Stomach (tissue), 9 donors: ENCODE data around the gene CD2BP2. TPM values are rescaled to one million over a fixed set of nuclear protein-coding genes. Genes with fewer than 3 reads are reported as not detected.
"Not testable (repeated sequence)": the region's sequence is repeated elsewhere in the genome, so short reads cannot be mapped to it uniquely, and the experiment has no call there.

ENCODE experiments used
- DNase-seq, 2 donors: peaks; one replicate each; pipeline versions ENCODE4 v3.0.0 to v3.0.0-alpha.2; 2013 to 2019
- H3K27ac ChIP-seq, 5 donors: fragments of 200-600 bp in 4 of 5; sonication (generic) in 4 of 5; one replicate each; pipeline ENCODE4 v1.5.1; 2013 to 2019; ENCODE audit warnings: mild to moderate bottlenecking in 1 of 5, moderate library complexity in 1 of 5
- H3K27me3 ChIP-seq, 3 donors: fragments of 200-600 bp; sonication (generic); one replicate each; pipeline ENCODE4 v1.5.1; 2017 to 2019; ENCODE audit warnings: mixed run types in 1 of 3
- H3K36me3 ChIP-seq, 4 donors: fragments of 200-600 bp; sonication (generic); 1 replicate in 3 of 4; 2 replicates in 1 of 4; pipeline ENCODE4 v1.5.1; 2016 to 2019
- H3K4me1 ChIP-seq, 4 donors: fragments of 200-600 bp; sonication (generic); one replicate each; pipeline ENCODE4 v1.5.1; 2016 to 2019
- H3K4me3 ChIP-seq, 4 donors: fragments of 200-600 bp; sonication (generic) in 3 of 4; one replicate each; pipeline ENCODE4 v1.5.1; 2016 to 2019; ENCODE audit warnings: mild to moderate bottlenecking in 1 of 4
- H3K9me3 ChIP-seq, 4 donors: fragments of 200-600 bp; sonication (generic); one replicate each; pipeline ENCODE4 v1.5.1; 2016 to 2019
- EP300 ChIP-seq: sonication (generic); formaldehyde crosslinking; IDR thresholded peaks from one replicate; pipeline ENCODE4 v1.6.1; 2017; ENCODE audit warnings: antibody characterized with exemption
- POLR2A ChIP-seq, 4 donors: fragments of 450-650 bp; IDR thresholded peaks; one replicate each; pipeline ENCODE4 v1.6.1; 2016; ENCODE audit warnings: antibody characterized with exemption in 4 of 4, control low read depth in 2 of 4, mild to moderate bottlenecking in 1 of 4, moderate library complexity in 1 of 4
- POLR2AphosphoS5 ChIP-seq, 3 donors: sonication (generic); formaldehyde crosslinking; IDR thresholded peaks; one replicate each; pipeline ENCODE4 v1.6.1; 2016; ENCODE audit warnings: antibody characterized with exemption in 3 of 3
- WGBS, 5 donors: extraction: QIAGEN DNeasy Blood & Tissue Kit in 3 of 5; methylation state at CpG; one replicate each; pipeline versions ENCODE4 v1.1.5 to v1.1.7; 2013 to 2018; 5-methylcytosine and 5-hydroxymethylcytosine counted together
- intact Hi-C: fragments of 100-400 bp; cut with DNase I; formaldehyde crosslinking; loops from one replicate; pipeline ENCODE4 v1.15.1; 2023; ENCODE audit warnings: low total_unique reads
- polyA plus RNA-seq, 3 donors: library from polyadenylated mRNA; stranded (reverse); fragments of 200-250 nt; gene quantifications; one replicate each; pipeline ENCODE4 v1.2.3, GENCODE V29; 2013
- total RNA-seq, 5 donors: library from RNA; depleted of rRNA; stranded (reverse); fragments of >200 nt; gene quantifications; one replicate each; pipeline versions ENCODE4 v1.1.0 to v1.2.3, GENCODE V29; 2014 to 2016
- TF ChIP-seq, protein P1 (sequence below), 7 experiments: fragments of 450-650 bp in 4 of 7; fragments of 200-600 bp in 3 of 7; sonication (generic) in 3 of 7; IDR thresholded peaks; one replicate each; pipeline ENCODE4 v1.5.1; 2016 to 2019; ENCODE audit warnings: antibody characterized with exemption in 7 of 7, control low read depth in 2 of 7, mild to moderate bottlenecking in 1 of 7
- donor health status: healthy with polysubstance abuse.
- donor health status: Bipolar disorder and iron deficiency.
- donor health status: healthy.

Gene CD2BP2
- total and polyA plus RNA-seq, 8 donors = 8.8 to 45.2 (median 27.7) TPM

GRCh38 chr16:30398661-30399434 is 43.7 kb upstream of the CD2BP2 start:
- H3K4me3 ChIP-seq = no peak overlapping the region
- DNase-seq = no peak
- H3K4me1 ChIP-seq = peaks cover 19 to 69% (median 38%) of the 10 kb centered on the region in 4 donors
- TF ChIP-seq POLR2A (IDR thresholded peaks at IDR 0.05) (no peak), EP300 (no peak), POLR2AphosphoS5 (IDR thresholded peaks at IDR 0.05) (no peak)
- TF ChIP-seq, protein P1, sequence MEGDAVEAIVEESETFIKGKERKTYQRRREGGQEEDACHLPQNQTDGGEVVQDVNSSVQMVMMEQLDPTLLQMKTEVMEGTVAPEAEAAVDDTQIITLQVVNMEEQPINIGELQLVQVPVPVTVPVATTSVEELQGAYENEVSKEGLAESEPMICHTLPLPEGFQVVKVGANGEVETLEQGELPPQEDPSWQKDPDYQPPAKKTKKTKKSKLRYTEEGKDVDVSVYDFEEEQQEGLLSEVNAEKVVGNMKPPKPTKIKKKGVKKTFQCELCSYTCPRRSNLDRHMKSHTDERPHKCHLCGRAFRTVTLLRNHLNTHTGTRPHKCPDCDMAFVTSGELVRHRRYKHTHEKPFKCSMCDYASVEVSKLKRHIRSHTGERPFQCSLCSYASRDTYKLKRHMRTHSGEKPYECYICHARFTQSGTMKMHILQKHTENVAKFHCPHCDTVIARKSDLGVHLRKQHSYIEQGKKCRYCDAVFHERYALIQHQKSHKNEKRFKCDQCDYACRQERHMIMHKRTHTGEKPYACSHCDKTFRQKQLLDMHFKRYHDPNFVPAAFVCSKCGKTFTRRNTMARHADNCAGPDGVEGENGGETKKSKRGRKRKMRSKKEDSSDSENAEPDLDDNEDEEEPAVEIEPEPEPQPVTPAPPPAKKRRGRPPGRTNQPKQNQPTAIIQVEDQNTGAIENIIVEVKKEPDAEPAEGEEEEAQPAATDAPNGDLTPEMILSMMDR (IDR thresholded peaks at IDR 0.05) = no peak
- H3K9me3 ChIP-seq = no peaks in the 10 kb centered on the region
- H3K27ac ChIP-seq = peak overlapping the region in 4 of 5 donors; percentile 75 to 89 (median 84)
- H3K27me3 ChIP-seq = no peaks in the 10 kb centered on the region
- intact Hi-C loops = no loop called here
- peaks cover 11 to 21% (median 18%) of the 10 kb centered on the region in 4 donors for H3K36me3 ChIP-seq
- WGBS, 5 donors = 79 to 85% (median 80%) methylated on average over 23 of the region's 23 CpGs

GRCh38 chr16:30397776-30398660 is 42.9 kb upstream of the CD2BP2 start:
- H3K27ac ChIP-seq = peak overlapping the region in 1 of 5 donors; percentile 89
- H3K9me3 ChIP-seq = no peaks in the 10 kb centered on the region
- no peaks in the 10 kb centered on the region for H3K27me3 ChIP-seq
- TF ChIP-seq EP300 (no peak), POLR2A (IDR thresholded peaks at IDR 0.05) (no peak), POLR2AphosphoS5 (IDR thresholded peaks at IDR 0.05) (no peak)
- TF ChIP-seq, protein P1 (IDR thresholded peaks at IDR 0.05) = no peak
- H3K4me1 ChIP-seq = peaks cover 19 to 69% (median 38%) of the 10 kb centered on the region in 4 donors
- no peak for DNase-seq
- WGBS, 5 donors = 85 to 94% (median 89%) methylated on average over 23 to 42 of the region's 42 CpGs
- no peak overlapping the region for H3K4me3 ChIP-seq
- intact Hi-C loops = no loop called here
- peaks cover 11 to 21% (median 18%) of the 10 kb centered on the region in 4 donors for H3K36me3 ChIP-seq

GRCh38 chr16:30397056-30397455 is 41.9 kb upstream of the CD2BP2 start:
- TF ChIP-seq, protein P1 (IDR thresholded peaks at IDR 0.05) = no peak
- TF ChIP-seq POLR2A (IDR thresholded peaks at IDR 0.05) (no peak), POLR2AphosphoS5 (IDR thresholded peaks at IDR 0.05) (no peak), EP300 (no peak)
- Histone ChIP-seq H3K9me3 (no peaks in the 10 kb centered on the region), H3K36me3 (peaks cover 11 to 21% (median 18%) of the 10 kb centered on the region in 4 donors), H3K27ac (no peak overlapping the region), H3K27me3 (no peaks in the 10 kb centered on the region), H3K4me1 (peaks cover 19 to 69% (median 38%) of the 10 kb centered on the region in 4 donors), H3K4me3 (no peak overlapping the region)
- no peak for DNase-seq
- intact Hi-C loops = no loop called here
- 63 to 73% (median 68%) methylated on average over 4 of the region's 4 CpGs for WGBS, 5 donors

- Histone ChIP-seq H3K4me1 (peaks cover 19 to 69% (median 38%) of the 10 kb centered on the region in 4 donors), H3K27ac (peak overlapping the region in 1 of 5 donors; percentile 84), H3K36me3 (peaks cover 11 to 21% (median 18%) of the 10 kb centered on the region in 4 donors), H3K4me3 (peak overlapping the region in 2 of 4 donors; percentile 92 to 96)
- DNase-seq, intact Hi-C loops, H3K9me3 ChIP-seq, H3K27me3 ChIP-seq: not testable (repeated sequence)
- WGBS, 5 donors = 51 to 66% (median 60%) methylated on average over 4 of the region's 4 CpGs
Observed at GRCh38 chr16:30396627-30397026, 41.5 kb upstream of the CD2BP2 start.
